HepG2 (cell line): Measurements from ENCODE around the gene REM2. TPM values are rescaled to one million over a fixed set of nuclear protein-coding genes. Genes with fewer than 3 reads are reported as not detected.

Source experiments
- FOSL1 ChIP-seq: sonication (generic); formaldehyde crosslinking; IDR thresholded peaks from 2 replicates; pipeline ENCODE4 v1.9.0; 2021; ENCODE audit warnings: missing genetic modification reagents, borderline replicate concordance
- FOXJ3 ChIP-seq: sonication (generic); formaldehyde crosslinking; IDR thresholded peaks from 2 replicates; pipeline ENCODE4 v1.4.0; 2020; ENCODE audit warnings: missing genetic modification reagents, mild to moderate bottlenecking, borderline replicate concordance
- HNRNPK ChIP-seq: fragments of 200-400 bp; formaldehyde crosslinking; IDR thresholded peaks from 2 replicates; pipeline ENCODE4 v1.6.1; 2018; ENCODE audit warnings: low read length, low read depth, moderate library complexity, mild to moderate bottlenecking; ENCODE audit not compliant: poor library complexity, severe bottlenecking
- HOXA5 ChIP-seq: sonication (generic); formaldehyde crosslinking; IDR thresholded peaks from 2 replicates; pipeline ENCODE4 v1.4.0; 2020; ENCODE audit warnings: missing genetic modification reagents
- KLF15 ChIP-seq: sonication (generic); formaldehyde crosslinking; IDR thresholded peaks from 2 replicates; pipeline ENCODE4 v1.8.1; 2023; ENCODE audit warnings: borderline replicate concordance, mild to moderate bottlenecking, inconsistent platforms, missing genetic modification reagents, mixed read lengths
- MAFG ChIP-seq: sonication (generic); formaldehyde crosslinking; IDR thresholded peaks from 2 replicates; pipeline ENCODE4 v1.5.1; 2020; ENCODE audit warnings: mild to moderate bottlenecking, missing genetic modification reagents
- SP140L ChIP-seq: sonication (generic); formaldehyde crosslinking; IDR thresholded peaks from 2 replicates; pipeline ENCODE4 v1.4.0; 2020; ENCODE audit warnings: missing genetic modification reagents, borderline replicate concordance
- XRCC5 ChIP-seq: fragments of 200-400 bp; formaldehyde crosslinking; optimal IDR thresholded peaks from 2 replicates; pipeline ENCODE3; 2017; ENCODE audit warnings: mild to moderate bottlenecking, low read length
- YEATS4 ChIP-seq: sonication (generic); formaldehyde crosslinking; IDR thresholded peaks from 2 replicates; pipeline ENCODE4 v1.4.0; 2020; ENCODE audit warnings: missing genetic modification reagents, borderline replicate concordance
- ZBTB1 ChIP-seq: sonication (generic); formaldehyde crosslinking; IDR thresholded peaks from 2 replicates; pipeline ENCODE4 v1.4.0; 2020; ENCODE audit warnings: missing genetic modification reagents, borderline replicate concordance
- ZFP37 ChIP-seq: sonication (generic); formaldehyde crosslinking; IDR thresholded peaks from 2 replicates; pipeline ENCODE4 v1.4.0; 2020; ENCODE audit warnings: missing genetic modification reagents, borderline replicate concordance
- ZMYM4 ChIP-seq: sonication (generic); formaldehyde crosslinking; IDR thresholded peaks from 2 replicates; pipeline ENCODE4 v1.8.1; 2023; ENCODE audit warnings: mild to moderate bottlenecking, missing genetic modification reagents
- ZNF10 ChIP-seq: sonication (generic); formaldehyde crosslinking; IDR thresholded peaks from 2 replicates; pipeline ENCODE4 v1.4.0; 2020; ENCODE audit warnings: mild to moderate bottlenecking, low read depth, missing genetic modification reagents, borderline replicate concordance
- ZNF329 ChIP-seq: sonication (generic); formaldehyde crosslinking; IDR thresholded peaks from 2 replicates; pipeline ENCODE4 v1.9.0; 2021; ENCODE audit warnings: low read depth, mild to moderate bottlenecking, missing genetic modification reagents
- ZNF616 ChIP-seq: sonication (generic); formaldehyde crosslinking; IDR thresholded peaks from 2 replicates; pipeline ENCODE4 v1.5.0; 2020; ENCODE audit warnings: low read depth, mild to moderate bottlenecking, missing genetic modification reagents
- ZSCAN20 ChIP-seq: sonication (generic); formaldehyde crosslinking; IDR thresholded peaks from 2 replicates; pipeline ENCODE4 v1.4.0; 2020; ENCODE audit warnings: missing genetic modification reagents, mild to moderate bottlenecking, borderline replicate concordance
- polyA plus RNA-seq, 8 experiments: library from polyadenylated mRNA; depleted of rRNA in 3 of 8; stranded (reverse) in 7 of 8; unstranded in 1 of 8; fragments of >200 nt; fragmentation: Illumina TruSeq in 4 of 8; extraction: Trizol in 4 of 8; gene quantifications; 2 replicates each; pipeline versions ENCODE4 v1.2.1 to v1.2.3, GENCODE V29; 2011 to 2016; ENCODE audit warnings: low read depth in 4 of 8, missing spikeins in 1 of 8, mixed read lengths in 1 of 8; ENCODE audit not compliant: insufficient read depth in 1 of 8
- total RNA-seq, 5 experiments: library from RNA; depleted of rRNA; stranded (reverse); fragments of >200 nt; fragmentation: Illumina TruSeq; extraction: Trizol; gene quantifications; 2 replicates each; pipeline ENCODE4 v1.2.3, GENCODE V29; 2016; ENCODE audit warnings: low read depth in 1 of 5
- TF ChIP-seq, protein P1 (sequence below): sonication (generic); formaldehyde crosslinking; IDR thresholded peaks from one replicate; pipeline ENCODE4 v1.5.1; 2020; ENCODE audit warnings: mild to moderate bottlenecking, missing genetic modification reagents; ENCODE audit errors: not compliant biosample characterization

The REM2 gene
- total and polyA plus RNA-seq, 2 of the 13 experiments (the other 11 are each of a cell fraction or from before 2014, with no cell fraction given) = 0.20 TPM; not detected in 1

DNA sequence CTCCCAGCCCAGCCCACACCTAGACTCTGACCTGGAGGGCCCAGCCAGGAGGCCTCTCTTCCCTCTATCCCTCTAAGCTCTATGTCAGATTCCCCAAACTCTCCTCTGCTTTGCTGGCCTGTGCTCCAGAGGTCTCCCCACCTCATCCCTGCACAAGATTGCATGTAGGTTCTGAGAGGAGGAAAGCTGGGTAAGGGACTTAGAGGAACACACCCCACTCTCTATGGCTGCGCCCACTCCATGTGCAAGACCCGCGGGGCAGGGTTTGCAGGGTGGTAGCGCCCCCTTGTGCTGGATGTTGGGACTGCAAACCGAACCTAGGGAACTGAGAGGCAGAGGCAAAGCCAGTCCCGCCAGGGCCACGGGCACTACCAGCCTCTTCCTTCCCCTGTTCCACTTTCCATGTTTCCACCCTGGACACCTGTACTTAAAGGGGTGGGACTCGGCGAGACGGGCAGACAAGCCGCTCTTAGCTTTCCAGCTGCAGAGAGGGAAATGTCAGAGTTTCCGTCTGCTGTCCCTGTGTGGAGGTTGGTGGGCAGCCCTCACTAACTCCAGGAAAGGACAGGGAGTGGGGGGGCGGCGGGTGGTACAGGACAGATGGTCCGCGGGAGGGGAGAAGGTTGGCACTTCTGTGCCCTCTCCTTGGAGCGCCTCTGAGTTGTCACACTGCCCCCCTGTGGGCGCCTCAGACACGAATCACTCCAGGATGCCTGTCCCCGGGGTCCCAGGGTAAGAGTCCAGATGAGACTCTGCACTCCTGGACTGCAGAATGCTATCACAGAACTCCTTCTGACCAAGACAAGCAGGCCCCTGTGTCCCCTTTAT, 29.9 kb upstream of the REM2 start (continued):
- TF ChIP-seq HNRNPK (no peak), SP140L (peak; percentile 52; the same call in 1 of the 2 replicates), ZMYM4 (CRISPR knock-in tag) (peak; percentile 88), ZSCAN20 (CRISPR knock-in tag) (0 out of 2 replicates have a peak, but pooled peaks have one; percentile 61), FOXJ3 (CRISPR knock-in tag) (no peak), FOSL1 (no peak), XRCC5 (peak; percentile 99), ZBTB1 (CRISPR knock-in tag) (no peak), ZNF329 (CRISPR knock-in tag) (0 out of 2 replicates have a peak, but pooled peaks have one; percentile 86), KLF15 (CRISPR knock-in tag) (no peak; the same call in 1 of the 2 replicates), ZNF616 (CRISPR knock-in tag) (no peak), ZNF10 (CRISPR knock-in tag) (0 out of 2 replicates have a peak, but pooled peaks have one; percentile 44), ZFP37 (CRISPR knock-in tag) (no peak), YEATS4 (CRISPR knock-in tag) (peak; percentile 66), HOXA5 (CRISPR knock-in tag) (peak; percentile 39; the same call in 1 of the 2 replicates), MAFG (CRISPR knock-in tag) (no peak)
- TF ChIP-seq, protein P1, sequence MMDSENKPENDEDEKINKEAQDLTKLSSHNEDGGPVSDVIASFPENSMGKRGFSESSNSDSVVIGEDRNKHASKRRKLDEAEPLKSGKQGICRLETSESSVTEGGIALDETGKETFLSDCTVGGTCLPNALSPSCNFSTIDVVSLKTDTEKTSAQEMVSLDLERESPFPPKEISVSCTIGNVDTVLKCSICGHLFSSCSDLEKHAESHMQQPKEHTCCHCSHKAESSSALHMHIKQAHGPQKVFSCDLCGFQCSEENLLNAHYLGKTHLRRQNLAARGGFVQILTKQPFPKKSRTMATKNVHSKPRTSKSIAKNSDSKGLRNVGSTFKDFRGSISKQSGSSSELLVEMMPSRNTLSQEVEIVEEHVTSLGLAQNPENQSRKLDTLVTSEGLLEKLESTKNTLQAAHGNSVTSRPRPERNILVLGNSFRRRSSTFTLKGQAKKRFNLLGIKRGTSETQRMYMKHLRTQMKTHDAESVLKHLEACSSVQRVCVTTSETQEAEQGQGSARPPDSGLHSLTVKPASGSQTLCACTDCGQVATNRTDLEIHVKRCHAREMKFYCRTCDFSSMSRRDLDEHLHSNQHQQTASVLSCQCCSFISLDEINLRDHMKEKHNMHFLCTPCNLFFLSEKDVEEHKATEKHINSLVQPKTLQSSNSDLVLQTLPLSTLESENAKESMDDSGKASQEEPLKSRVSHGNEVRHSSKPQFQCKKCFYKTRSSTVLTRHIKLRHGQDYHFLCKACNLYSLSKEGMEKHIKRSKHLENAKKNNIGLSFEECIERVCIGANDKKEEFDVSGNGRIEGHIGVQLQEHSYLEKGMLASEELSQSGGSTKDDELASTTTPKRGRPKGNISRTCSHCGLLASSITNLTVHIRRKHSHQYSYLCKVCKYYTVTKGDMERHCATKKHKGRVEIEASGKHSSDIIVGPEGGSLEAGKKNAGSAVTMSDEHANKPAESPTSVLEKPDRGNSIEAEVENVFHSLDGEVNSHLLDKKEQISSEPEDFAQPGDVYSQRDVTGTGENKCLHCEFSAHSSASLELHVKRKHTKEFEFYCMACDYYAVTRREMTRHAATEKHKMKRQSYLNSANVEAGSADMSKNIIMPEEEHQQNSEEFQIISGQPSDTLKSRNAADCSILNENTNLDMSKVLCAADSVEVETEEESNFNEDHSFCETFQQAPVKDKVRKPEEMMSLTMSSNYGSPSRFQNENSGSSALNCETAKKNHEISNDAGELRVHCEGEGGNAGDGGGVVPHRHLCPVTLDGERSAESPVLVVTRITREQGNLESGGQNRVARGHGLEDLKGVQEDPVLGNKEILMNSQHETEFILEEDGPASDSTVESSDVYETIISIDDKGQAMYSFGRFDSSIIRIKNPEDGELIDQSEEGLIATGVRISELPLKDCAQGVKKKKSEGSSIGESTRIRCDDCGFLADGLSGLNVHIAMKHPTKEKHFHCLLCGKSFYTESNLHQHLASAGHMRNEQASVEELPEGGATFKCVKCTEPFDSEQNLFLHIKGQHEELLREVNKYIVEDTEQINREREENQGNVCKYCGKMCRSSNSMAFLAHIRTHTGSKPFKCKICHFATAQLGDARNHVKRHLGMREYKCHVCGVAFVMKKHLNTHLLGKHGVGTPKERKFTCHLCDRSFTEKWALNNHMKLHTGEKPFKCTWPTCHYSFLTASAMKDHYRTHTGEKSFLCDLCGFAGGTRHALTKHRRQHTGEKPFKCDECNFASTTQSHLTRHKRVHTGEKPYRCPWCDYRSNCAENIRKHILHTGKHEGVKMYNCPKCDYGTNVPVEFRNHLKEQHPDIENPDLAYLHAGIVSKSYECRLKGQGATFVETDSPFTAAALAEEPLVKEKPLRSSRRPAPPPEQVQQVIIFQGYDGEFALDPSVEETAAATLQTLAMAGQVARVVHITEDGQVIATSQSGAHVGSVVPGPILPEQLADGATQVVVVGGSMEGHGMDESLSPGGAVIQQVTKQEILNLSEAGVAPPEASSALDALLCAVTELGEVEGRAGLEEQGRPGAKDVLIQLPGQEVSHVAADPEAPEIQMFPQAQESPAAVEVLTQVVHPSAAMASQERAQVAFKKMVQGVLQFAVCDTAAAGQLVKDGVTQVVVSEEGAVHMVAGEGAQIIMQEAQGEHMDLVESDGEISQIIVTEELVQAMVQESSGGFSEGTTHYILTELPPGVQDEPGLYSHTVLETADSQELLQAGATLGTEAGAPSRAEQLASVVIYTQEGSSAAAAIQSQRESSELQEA (CRISPR knock-in tag) = peak; percentile 90
